ENCODE results near the gene CMIP.
"Not testable (repeated sequence)": the region's sequence is repeated elsewhere in the genome, so short reads cannot be mapped to it uniquely, and the experiment has no call there.

CMIP gene

GRCh38 chr16:81573533-81574020, 129.0 kb downstream of the CMIP start:
- DNase-seq (ENCODE audit: low read depth, low spot score), result no peak
- in situ Hi-C loops (cut with HindIII; ENCODE audit: low sequenced_read_pairs), result no loop called here
- TF ChIP-seq CTCF (IDR thresholded peaks at IDR 0.05; ENCODE audit: low read depth, low read length), result no peak

GRCh38 chr16:81574168-81574567, 129.6 kb downstream of the CMIP start:
- H3K4me3 ChIP-seq (ENCODE audit: low read depth, low read length), result no peak overlapping the region
- no peak for DNase-seq (ENCODE audit: low read depth, low spot score)
- TF ChIP-seq CTCF (IDR thresholded peaks at IDR 0.05; ENCODE audit: low read depth, low read length), result no peak
- in situ Hi-C loops (cut with HindIII; ENCODE audit: low sequenced_read_pairs), result no loop called here

More at GRCh38 chr16:81573533-81574020, 129.0 kb downstream of the CMIP start:
- H3K4me3 ChIP-seq (ENCODE audit: low read depth, low read length), result no peak overlapping the region

- H3K4me3 ChIP-seq (ENCODE audit: low read depth, low read length), result no peak overlapping the region
- in situ Hi-C loops (cut with HindIII; ENCODE audit: low sequenced_read_pairs), result no loop called here
- DNase-seq (ENCODE audit: low read depth, low spot score), result no peak
- no peak for TF ChIP-seq CTCF (IDR thresholded peaks at IDR 0.05; ENCODE audit: low read depth, low read length)
Observed at GRCh38 chr16:81575307-81575706, 130.7 kb downstream of the CMIP start.

GRCh38 chr16:81575834-81576233, 131.2 kb downstream of the CMIP start:
- no peak for DNase-seq (ENCODE audit: low read depth, low spot score)
- in situ Hi-C loops (cut with HindIII; ENCODE audit: low sequenced_read_pairs), result no loop called here
- H3K4me3 ChIP-seq (ENCODE audit: low read depth, low read length), result no peak overlapping the region
- TF ChIP-seq CTCF (IDR thresholded peaks at IDR 0.05; ENCODE audit: low read depth, low read length), result no peak

- no peak for DNase-seq (ENCODE audit: low read depth, low spot score)
- H3K4me3 ChIP-seq (ENCODE audit: low read depth, low read length), result no peak overlapping the region
- in situ Hi-C loops (cut with HindIII; ENCODE audit: low sequenced_read_pairs), result no loop called here
- no peak for TF ChIP-seq CTCF (IDR thresholded peaks at IDR 0.05; ENCODE audit: low read depth, low read length)
Observed at GRCh38 chr16:81576696-81577095, 132.1 kb downstream of the CMIP start.

GRCh38 chr16:81577272-81577671, 132.7 kb downstream of the CMIP start:
- DNase-seq (ENCODE audit: low read depth, low spot score); H3K4me3 ChIP-seq (ENCODE audit: low read depth, low read length); in situ Hi-C loops (cut with HindIII; ENCODE audit: low sequenced_read_pairs): not testable (repeated sequence)

- no peak overlapping the region for H3K4me3 ChIP-seq (ENCODE audit: low read depth, low read length)
- in situ Hi-C loops (cut with HindIII; ENCODE audit: low sequenced_read_pairs), result no loop called here
- TF ChIP-seq CTCF (IDR thresholded peaks at IDR 0.05; ENCODE audit: low read depth, low read length), result no peak
- DNase-seq (ENCODE audit: low read depth, low spot score), result no peak
Observed at GRCh38 chr16:81578076-81578475, 133.5 kb downstream of the CMIP start.
